ENCODE measurements around the gene ALAD.

ALAD gene

DNA sequence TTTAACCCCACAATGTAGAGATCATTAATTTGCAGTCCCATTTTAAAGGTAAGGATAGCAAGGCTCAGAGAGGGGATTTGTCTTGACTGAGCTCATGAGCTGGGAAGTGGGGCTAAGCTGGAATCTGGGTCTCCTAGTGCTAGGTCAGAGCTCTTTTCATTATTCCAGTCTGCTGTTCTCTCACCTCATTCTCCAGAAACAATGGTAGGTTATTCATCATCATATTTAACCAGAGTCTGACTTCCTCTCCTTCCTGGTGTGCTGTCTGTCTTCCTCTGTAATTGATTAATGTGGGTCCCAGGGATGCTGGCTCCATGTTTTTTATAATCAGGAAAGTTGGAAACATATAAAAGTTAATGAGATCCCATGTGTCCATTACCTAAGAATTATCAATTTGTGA is 30.1 kb upstream of the ALAD start:
- Histone ChIP-seq H3K27ac (ENCODE audit: insufficient read depth in 1 of 2, low read depth in 1 of 2, low read length in 2 of 2, poor library complexity in 1 of 2, severe bottlenecking in 2 of 2) (no peak overlapping the region), H3K27me3 (replicated peaks in 2 of 5; ENCODE audit: control insufficient read depth in 4 of 5, insufficient read depth in 5 of 5, low read length in 4 of 5) (no peaks in the 10 kb centered on the region), H3K4me3 (ENCODE audit: control insufficient read depth in 1 of 7, extremely low read depth in 1 of 7, insufficient read depth in 4 of 7, low read depth in 2 of 7, low read length in 6 of 7) (no peak overlapping the region), H3K4me1 (ENCODE audit: control extremely low read depth in 1 of 4, control insufficient read depth in 4 of 4, insufficient read depth in 4 of 4, low read length in 3 of 4) (peaks cover 0 to 19% (median 8%) of the 10 kb centered on the region in 4 experiments), H3K9me3 (ENCODE audit: control extremely low read depth in 1 of 5, control insufficient read depth in 4 of 5, insufficient read depth in 2 of 5, low read depth in 1 of 5, low read length in 4 of 5) (no peaks in the 10 kb centered on the region), H3K36me3 (ENCODE audit: control insufficient read depth in 4 of 4, insufficient read depth in 4 of 4, low read length in 3 of 4) (peaks cover 5 to 58% (median 11%) of the 10 kb centered on the region in 4 experiments)
- ChIA-PET POLR2A (no interaction called here), CTCF (interaction anchor here (1.0 to 1.8 kb wide), 3 partner anchors 12 to 66 kb away, joined by 3 to 8 read pairs (median 3); no protein-coding TSS in a partner anchor)
- no peak for DNase-seq

DNA sequence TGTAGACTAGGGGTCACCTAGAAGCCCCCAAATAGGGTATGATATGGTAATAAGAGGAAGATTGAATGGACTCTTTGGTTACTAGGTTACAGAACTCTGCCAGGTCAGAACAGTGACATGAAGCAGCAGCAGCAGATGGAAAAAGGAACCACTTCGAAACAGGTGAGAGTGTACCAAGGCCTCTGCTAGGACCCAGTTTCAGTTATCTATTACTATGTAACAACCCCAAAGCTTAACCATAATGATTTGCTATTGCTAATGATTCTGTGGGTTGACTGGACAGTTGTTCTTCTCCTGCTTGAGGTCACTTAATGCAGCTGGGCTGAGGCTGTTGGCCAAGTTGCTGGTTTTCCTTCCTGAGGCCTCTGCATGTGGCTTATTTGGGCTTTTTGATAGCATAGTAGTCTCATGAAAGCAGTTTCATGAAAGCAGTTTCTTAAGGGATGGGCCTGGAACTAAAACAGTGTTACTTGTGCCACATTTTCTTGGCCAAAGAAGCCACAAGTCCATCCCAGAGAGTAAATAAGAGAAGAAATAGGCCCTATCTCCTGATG is 27.1 kb upstream of the ALAD start:
- no peak overlapping the region for H3K4me3 ChIP-seq (ENCODE audit: control insufficient read depth in 1 of 7, extremely low read depth in 1 of 7, insufficient read depth in 4 of 7, low read depth in 2 of 7, low read length in 6 of 7)
- H3K9me3 ChIP-seq (ENCODE audit: control extremely low read depth in 1 of 5, control insufficient read depth in 4 of 5, insufficient read depth in 2 of 5, low read depth in 1 of 5, low read length in 4 of 5) = no peaks in the 10 kb centered on the region
- H3K27ac ChIP-seq (ENCODE audit: insufficient read depth in 1 of 2, low read depth in 1 of 2, low read length in 2 of 2, poor library complexity in 1 of 2, severe bottlenecking in 2 of 2) = no peak overlapping the region
- H3K27me3 ChIP-seq (replicated peaks in 2 of 5; ENCODE audit: control insufficient read depth in 4 of 5, insufficient read depth in 5 of 5, low read length in 4 of 5) = no peaks in the 10 kb centered on the region
- POLR2A ChIA-PET = no interaction called here
- WGBS (ENCODE audit: insufficient coverage) = 67% methylated on average over 1 of the region's 1 CpG
- CTCF ChIA-PET = interaction anchor here (1.0 kb wide), 1 partner anchor 18 kb away, joined by 4 read pairs; no protein-coding TSS in a partner anchor
- H3K4me1 ChIP-seq (ENCODE audit: control extremely low read depth in 1 of 4, control insufficient read depth in 4 of 4, insufficient read depth in 4 of 4, low read length in 3 of 4) = peaks cover 4 to 42% (median 25%) of the 10 kb centered on the region in 4 experiments
- DNase-seq = no peak
- H3K36me3 ChIP-seq (ENCODE audit: control insufficient read depth in 4 of 4, insufficient read depth in 4 of 4, low read length in 3 of 4) = peaks cover 5 to 34% (median 10%) of the 10 kb centered on the region in 4 experiments

DNA sequence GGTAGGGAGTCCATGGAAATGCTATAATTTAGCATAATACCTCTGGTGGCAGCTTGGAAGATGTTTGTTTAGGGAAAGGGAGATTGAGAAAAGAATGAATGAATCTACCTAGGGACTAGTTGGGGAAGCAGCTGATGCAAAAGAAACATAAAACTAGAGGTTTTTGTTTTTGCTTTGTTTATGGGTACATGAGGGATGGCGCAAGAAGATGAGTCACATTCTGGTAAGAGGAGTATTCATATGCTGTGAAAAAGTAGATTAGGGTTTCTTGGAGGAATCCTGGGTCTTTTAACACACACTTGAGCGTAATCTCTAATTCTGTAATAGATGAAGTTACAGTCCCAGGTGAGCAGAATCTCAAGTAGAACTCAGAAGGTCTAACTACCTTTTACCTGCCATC is 26.5 kb upstream of the ALAD start:
- no peaks in the 10 kb centered on the region for H3K9me3 ChIP-seq (ENCODE audit: control extremely low read depth in 1 of 5, control insufficient read depth in 4 of 5, insufficient read depth in 2 of 5, low read depth in 1 of 5, low read length in 4 of 5)
- H3K4me3 ChIP-seq (ENCODE audit: control insufficient read depth in 1 of 7, extremely low read depth in 1 of 7, insufficient read depth in 4 of 7, low read depth in 2 of 7, low read length in 6 of 7) = no peak overlapping the region
- H3K27me3 ChIP-seq (replicated peaks in 2 of 5; ENCODE audit: control insufficient read depth in 4 of 5, insufficient read depth in 5 of 5, low read length in 4 of 5) = no peaks in the 10 kb centered on the region
- ChIA-PET CTCF (interaction anchor here (1.0 kb wide), 1 partner anchor 18 kb away, joined by 4 read pairs; no protein-coding TSS in a partner anchor), POLR2A (no interaction called here)
- DNase-seq = peak in 1 of 3 donors; percentile 41
- H3K27ac ChIP-seq (ENCODE audit: insufficient read depth in 1 of 2, low read depth in 1 of 2, low read length in 2 of 2, poor library complexity in 1 of 2, severe bottlenecking in 2 of 2) = no peak overlapping the region
- 100% methylated on average over 1 of the region's 2 CpGs for WGBS (ENCODE audit: insufficient coverage)
- peaks cover 4 to 42% (median 25%) of the 10 kb centered on the region in 4 experiments for H3K4me1 ChIP-seq (ENCODE audit: control extremely low read depth in 1 of 4, control insufficient read depth in 4 of 4, insufficient read depth in 4 of 4, low read length in 3 of 4)
- peaks cover 0 to 29% (median 7%) of the 10 kb centered on the region in 4 experiments for H3K36me3 ChIP-seq (ENCODE audit: control insufficient read depth in 4 of 4, insufficient read depth in 4 of 4, low read length in 3 of 4)

GRCh38 chr9:113426701-113427100 is 25.6 kb upstream of the ALAD start:
- no peak for DNase-seq
- peaks cover 4 to 42% (median 25%) of the 10 kb centered on the region in 4 experiments for H3K4me1 ChIP-seq (ENCODE audit: control extremely low read depth in 1 of 4, control insufficient read depth in 4 of 4, insufficient read depth in 4 of 4, low read length in 3 of 4)
- POLR2A ChIA-PET = no interaction called here
- H3K27me3 ChIP-seq (replicated peaks in 2 of 5; ENCODE audit: control insufficient read depth in 4 of 5, insufficient read depth in 5 of 5, low read length in 4 of 5) = no peaks in the 10 kb centered on the region
- H3K36me3 ChIP-seq (ENCODE audit: control insufficient read depth in 4 of 4, insufficient read depth in 4 of 4, low read length in 3 of 4) = peaks cover 0 to 24% (median 7%) of the 10 kb centered on the region in 4 experiments
- 71% methylated on average over 1 of the region's 1 CpG for WGBS (ENCODE audit: insufficient coverage)
- H3K9me3 ChIP-seq (ENCODE audit: control extremely low read depth in 1 of 5, control insufficient read depth in 4 of 5, insufficient read depth in 2 of 5, low read depth in 1 of 5, low read length in 4 of 5) = no peaks in the 10 kb centered on the region
- peak overlapping the region in 2 of 7 experiments; percentile 68 to 70 for H3K4me3 ChIP-seq (ENCODE audit: control insufficient read depth in 1 of 7, extremely low read depth in 1 of 7, insufficient read depth in 4 of 7, low read depth in 2 of 7, low read length in 6 of 7)
- CTCF ChIA-PET = interaction anchor here (1.0 to 2.3 kb wide), 6 partner anchors 14 to 231 kb away, joined by 3 to 7 read pairs (median 5); no protein-coding TSS in a partner anchor
- H3K27ac ChIP-seq (ENCODE audit: insufficient read depth in 1 of 2, low read depth in 1 of 2, low read length in 2 of 2, poor library complexity in 1 of 2, severe bottlenecking in 2 of 2) = no peak overlapping the region

DNA sequence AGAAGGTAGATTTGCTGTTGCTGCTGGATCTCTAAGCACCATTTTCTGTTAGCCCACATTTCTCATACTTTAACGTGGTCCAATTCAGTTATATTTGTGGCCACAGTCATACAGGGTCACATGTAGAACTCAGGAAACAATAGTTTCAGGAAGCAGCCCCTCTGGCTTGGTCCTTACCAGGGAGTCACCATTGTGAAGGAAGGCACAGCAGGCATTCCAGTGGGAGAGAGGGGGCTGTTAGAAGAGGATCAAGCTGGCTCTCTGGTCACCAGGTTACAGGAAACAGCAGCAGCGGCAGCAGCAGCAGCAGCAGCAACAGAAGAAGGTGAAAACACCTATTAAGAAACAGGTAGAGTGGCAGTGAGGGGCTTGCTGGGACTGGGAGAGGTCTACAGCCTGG is 24.0 kb upstream of the ALAD start:
- Histone ChIP-seq H3K4me3 (ENCODE audit: control insufficient read depth in 1 of 7, extremely low read depth in 1 of 7, insufficient read depth in 4 of 7, low read depth in 2 of 7, low read length in 6 of 7) (peak overlapping the region in 6 of 7 experiments; percentile 11 to 70 (median 65)), H3K9me3 (ENCODE audit: control extremely low read depth in 1 of 5, control insufficient read depth in 4 of 5, insufficient read depth in 2 of 5, low read depth in 1 of 5, low read length in 4 of 5) (no peaks in the 10 kb centered on the region), H3K27ac (ENCODE audit: insufficient read depth in 1 of 2, low read depth in 1 of 2, low read length in 2 of 2, poor library complexity in 1 of 2, severe bottlenecking in 2 of 2) (peak overlapping the region; percentile 55 to 76), H3K36me3 (ENCODE audit: control insufficient read depth in 4 of 4, insufficient read depth in 4 of 4, low read length in 3 of 4) (peaks cover 0 to 14% (median 6%) of the 10 kb centered on the region in 4 experiments), H3K27me3 (replicated peaks in 2 of 5; ENCODE audit: control insufficient read depth in 4 of 5, insufficient read depth in 5 of 5, low read length in 4 of 5) (no peaks in the 10 kb centered on the region), H3K4me1 (ENCODE audit: control extremely low read depth in 1 of 4, control insufficient read depth in 4 of 4, insufficient read depth in 4 of 4, low read length in 3 of 4) (peaks cover 4 to 42% (median 25%) of the 10 kb centered on the region in 4 experiments)
- peak in 2 of 3 donors; percentile 29 to 47 for DNase-seq
- CTCF ChIA-PET = interaction anchor here (1.7 to 2.3 kb wide), 5 partner anchors 12 to 233 kb away, joined by 4 to 7 read pairs (median 5); partner anchors contain the start of genes C9orf43 and POLE3
- 0% methylated on average over 2 of the region's 2 CpGs for WGBS (ENCODE audit: insufficient coverage)
- POLR2A ChIA-PET = no interaction called here

- POLR2A ChIA-PET = interaction anchor here (0.9 kb wide), 1 partner anchor 11 kb away, joined by 3 read pairs; the partner anchor contains the start of genes C9orf43 and POLE3
- peaks cover 4 to 28% (median 23%) of the 10 kb centered on the region in 4 experiments for H3K4me1 ChIP-seq (ENCODE audit: control extremely low read depth in 1 of 4, control insufficient read depth in 4 of 4, insufficient read depth in 4 of 4, low read length in 3 of 4)
- DNase-seq = no peak
- no peaks in the 10 kb centered on the region for H3K27me3 ChIP-seq (replicated peaks in 2 of 5; ENCODE audit: control insufficient read depth in 4 of 5, insufficient read depth in 5 of 5, low read length in 4 of 5)
- H3K9me3 ChIP-seq (ENCODE audit: control extremely low read depth in 1 of 5, control insufficient read depth in 4 of 5, insufficient read depth in 2 of 5, low read depth in 1 of 5, low read length in 4 of 5) = no peaks in the 10 kb centered on the region
- H3K36me3 ChIP-seq (ENCODE audit: control insufficient read depth in 4 of 4, insufficient read depth in 4 of 4, low read length in 3 of 4) = no peaks in the 10 kb centered on the region
- WGBS (ENCODE audit: insufficient coverage) = 90% methylated on average over 2 of the region's 3 CpGs
- H3K27ac ChIP-seq (ENCODE audit: insufficient read depth in 1 of 2, low read depth in 1 of 2, low read length in 2 of 2, poor library complexity in 1 of 2, severe bottlenecking in 2 of 2) = no peak overlapping the region
- CTCF ChIA-PET = interaction anchor here (1.1 kb wide), 1 partner anchor 11 kb away, joined by 3 read pairs; no protein-coding TSS in a partner anchor
- no peak overlapping the region for H3K4me3 ChIP-seq (ENCODE audit: control insufficient read depth in 1 of 7, extremely low read depth in 1 of 7, insufficient read depth in 4 of 7, low read depth in 2 of 7, low read length in 6 of 7)
These were observed 20.6 kb upstream of the ALAD start for GRCh38 chr9:113421726-113422125.

GRCh38 chr9:113417370-113417769 is 16.3 kb upstream of the ALAD start:
- no peaks in the 10 kb centered on the region for H3K27me3 ChIP-seq (replicated peaks in 2 of 5; ENCODE audit: control insufficient read depth in 4 of 5, insufficient read depth in 5 of 5, low read length in 4 of 5)
- peaks cover 0 to 15% (median 4%) of the 10 kb centered on the region in 4 experiments for H3K4me1 ChIP-seq (ENCODE audit: control extremely low read depth in 1 of 4, control insufficient read depth in 4 of 4, insufficient read depth in 4 of 4, low read length in 3 of 4)
- no peaks in the 10 kb centered on the region for H3K9me3 ChIP-seq (ENCODE audit: control extremely low read depth in 1 of 5, control insufficient read depth in 4 of 5, insufficient read depth in 2 of 5, low read depth in 1 of 5, low read length in 4 of 5)
- DNase-seq = no peak
- CTCF ChIA-PET = interaction anchor here (1.1 kb wide), 1 partner anchor 16 kb away, joined by 3 read pairs; the partner anchor contains the start of gene ALAD
- H3K4me3 ChIP-seq (ENCODE audit: control insufficient read depth in 1 of 7, extremely low read depth in 1 of 7, insufficient read depth in 4 of 7, low read depth in 2 of 7, low read length in 6 of 7) = no peak overlapping the region
- no peaks in the 10 kb centered on the region for H3K36me3 ChIP-seq (ENCODE audit: control insufficient read depth in 4 of 4, insufficient read depth in 4 of 4, low read length in 3 of 4)
- no peak overlapping the region for H3K27ac ChIP-seq (ENCODE audit: insufficient read depth in 1 of 2, low read depth in 1 of 2, low read length in 2 of 2, poor library complexity in 1 of 2, severe bottlenecking in 2 of 2)
- POLR2A ChIA-PET = no interaction called here
- WGBS (ENCODE audit: insufficient coverage) = 93% methylated on average over 4 of the region's 4 CpGs

Data from common myeloid progenitor, CD34-positive (primary cell).